ENCODE measurements around the gene ITM2C. TPM values are rescaled to one million over a fixed set of nuclear protein-coding genes. Genes with fewer than 3 reads are reported as not detected.

The ITM2C gene
- polyA plus RNA-seq, 1 donor (not counting 4 experiments of a cell fraction or from before 2014, with no cell fraction given), result 55.0 TPM

GRCh38 chr2:230871361-230872150 is 6.8 kb downstream of the ITM2C start:
- FAIRE-seq (no peak), DNase-seq (ENCODE audit: low read depth, low spot score) (no peak)
- Histone ChIP-seq H3K4me1 (ENCODE audit: control insufficient read depth, extremely low read depth, insufficient read depth, low read length) (no peaks in the 10 kb centered on the region), H3K4me3 (ENCODE audit: control insufficient read depth in 2 of 3, extremely low read depth in 1 of 3, insufficient read depth in 2 of 3, low read depth in 1 of 3, low read length in 3 of 3) (no peak overlapping the region), H4K20me1 (ENCODE audit: control insufficient read depth, extremely low read depth, insufficient read depth, low read length) (no peaks in the 10 kb centered on the region), H3K36me3 (ENCODE audit: control insufficient read depth in 2 of 2, extremely low read depth in 1 of 2, insufficient read depth in 2 of 2, low read length in 2 of 2) (no peaks in the 10 kb centered on the region), H3K9me1 (ENCODE audit: control insufficient read depth, extremely low read depth, insufficient read depth, low read length) (no peaks in the 10 kb centered on the region), H2AFZ (ENCODE audit: control insufficient read depth, low read length) (no peak overlapping the region), H3K79me2 (ENCODE audit: control insufficient read depth, insufficient read depth, low read length) (no peaks in the 10 kb centered on the region), H3K27ac (ENCODE audit: control insufficient read depth, insufficient read depth, low read length) (no peak overlapping the region), H3K9me3 (ENCODE audit: control insufficient read depth, low read depth, low read length) (no peaks in the 10 kb centered on the region), H3K27me3 (ENCODE audit: control insufficient read depth, extremely low read depth, insufficient read depth, low read length) (no peaks in the 10 kb centered on the region), H3K9ac (ENCODE audit: control insufficient read depth, extremely low read depth, insufficient read depth, low read length) (no peak overlapping the region), H3K4me2 (ENCODE audit: control insufficient read depth, extremely low read depth, insufficient read depth, low read depth, low read length) (no peak overlapping the region)
- TF ChIP-seq CTCF (optimal IDR thresholded peaks at IDR 0.05 in 1 of 3, IDR thresholded peaks at IDR 0.05 in 1 of 3, conservative IDR thresholded peaks at IDR 0.05 in 1 of 3; ENCODE audit: extremely low read depth in 1 of 3, insufficient read depth in 2 of 3, low read length in 3 of 3) (no peak), EZH2 (IDR thresholded peaks at IDR 0.05; ENCODE audit: low read length) (no peak)
- dilution Hi-C loops (cut with MboI; ENCODE audit: extremely low pct_ligation_motif_present, low sequenced_read_pairs), result no loop called here

DNA sequence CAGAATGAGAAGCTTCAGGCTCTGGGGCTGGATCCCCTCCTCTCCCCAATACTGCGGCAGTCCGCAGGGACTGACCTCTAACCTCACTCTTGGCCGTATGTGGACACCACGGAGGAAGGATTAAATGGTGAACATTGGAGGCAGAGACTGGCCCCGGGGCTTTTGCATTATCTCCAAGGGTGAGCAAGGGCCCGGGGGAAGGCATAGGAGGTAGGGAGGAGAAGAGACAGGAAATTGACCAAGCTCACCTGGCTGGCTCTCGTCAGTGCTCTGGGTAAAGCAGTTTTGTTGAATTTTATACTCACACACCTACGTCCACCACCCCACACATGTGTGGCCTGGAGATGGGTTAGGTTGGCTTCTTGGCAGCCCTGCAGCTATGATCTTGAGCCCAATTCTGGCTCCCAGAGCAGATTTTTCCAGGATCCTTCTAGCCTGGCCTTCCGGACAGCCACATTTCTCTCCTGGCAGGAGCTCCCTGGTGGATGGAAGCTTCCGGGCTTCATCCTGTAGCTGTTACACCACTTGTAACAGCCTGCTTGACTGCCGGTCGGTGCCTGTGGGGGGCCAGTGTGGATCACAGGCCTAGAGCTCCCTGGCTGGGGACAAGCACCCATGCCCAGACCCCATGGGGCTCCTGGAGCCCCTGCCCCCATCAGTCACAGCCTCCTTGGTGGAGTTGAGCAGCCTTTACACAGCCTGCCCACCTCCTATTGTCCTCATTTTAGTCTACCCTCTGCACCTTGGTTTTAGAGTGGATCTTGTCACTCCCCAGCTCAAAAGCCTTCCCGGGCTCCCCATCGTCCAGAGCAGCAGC is 7.6 kb downstream of the ITM2C start:
- H3K9me1 ChIP-seq (ENCODE audit: control insufficient read depth, extremely low read depth, insufficient read depth, low read length), result no peaks in the 10 kb centered on the region
- TF ChIP-seq CTCF (optimal IDR thresholded peaks at IDR 0.05 in 1 of 3, IDR thresholded peaks at IDR 0.05 in 1 of 3, conservative IDR thresholded peaks at IDR 0.05 in 1 of 3; ENCODE audit: extremely low read depth in 1 of 3, insufficient read depth in 2 of 3, low read length in 3 of 3) (no peak), EZH2 (IDR thresholded peaks at IDR 0.05; ENCODE audit: low read length) (no peak)
- no peak overlapping the region for H3K27ac ChIP-seq (ENCODE audit: control insufficient read depth, insufficient read depth, low read length)
- DNase-seq (ENCODE audit: low read depth, low spot score) (no peak), FAIRE-seq (no peak)
- H3K9me3 ChIP-seq (ENCODE audit: control insufficient read depth, low read depth, low read length), result no peaks in the 10 kb centered on the region
- dilution Hi-C loops (cut with MboI; ENCODE audit: extremely low pct_ligation_motif_present, low sequenced_read_pairs), result no loop called here
- no peaks in the 10 kb centered on the region for H3K4me1 ChIP-seq (ENCODE audit: control insufficient read depth, extremely low read depth, insufficient read depth, low read length)
- H3K9ac ChIP-seq (ENCODE audit: control insufficient read depth, extremely low read depth, insufficient read depth, low read length), result no peak overlapping the region
- no peak overlapping the region for H3K4me2 ChIP-seq (ENCODE audit: control insufficient read depth, extremely low read depth, insufficient read depth, low read depth, low read length)
- H3K36me3 ChIP-seq (ENCODE audit: control insufficient read depth in 2 of 2, extremely low read depth in 1 of 2, insufficient read depth in 2 of 2, low read length in 2 of 2), result no peaks in the 10 kb centered on the region
- H3K79me2 ChIP-seq (ENCODE audit: control insufficient read depth, insufficient read depth, low read length), result no peaks in the 10 kb centered on the region
- H3K4me3 ChIP-seq (ENCODE audit: control insufficient read depth in 2 of 3, extremely low read depth in 1 of 3, insufficient read depth in 2 of 3, low read depth in 1 of 3, low read length in 3 of 3), result no peak overlapping the region
- H4K20me1 ChIP-seq (ENCODE audit: control insufficient read depth, extremely low read depth, insufficient read depth, low read length), result no peaks in the 10 kb centered on the region
- H2AFZ ChIP-seq (ENCODE audit: control insufficient read depth, low read length), result no peak overlapping the region
- no peaks in the 10 kb centered on the region for H3K27me3 ChIP-seq (ENCODE audit: control insufficient read depth, extremely low read depth, insufficient read depth, low read length)
